ENCODE measurements around the gene EME1.
"Not testable (repeated sequence)": the region's sequence is repeated elsewhere in the genome, so short reads cannot be mapped to it uniquely, and the experiment has no call there.

EME1 gene

DNA sequence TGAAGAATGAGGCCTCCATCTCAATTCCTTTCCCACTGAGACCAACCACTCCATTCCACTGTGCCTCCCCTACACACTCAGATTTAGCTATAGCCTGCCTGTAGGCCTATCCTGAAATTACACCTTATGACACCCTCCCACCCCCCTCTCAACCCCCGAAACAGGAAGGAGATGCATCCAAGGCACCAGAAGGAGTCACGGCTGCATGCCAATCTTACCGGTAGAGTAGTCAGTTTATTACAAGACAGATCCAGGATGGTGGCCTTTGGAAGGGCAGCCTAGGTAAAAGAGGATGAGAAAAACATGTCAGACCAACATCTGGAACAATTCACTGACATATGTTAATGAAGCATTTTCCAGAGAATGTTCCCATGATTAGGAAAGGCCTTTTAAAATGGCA lies 21.7 kb downstream of the EME1 start:
- DNase-seq (ENCODE audit: low spot score): no peak

- DNase-seq (ENCODE audit: low spot score): peak; percentile 38
Observed at GRCh38 chr17:50396261-50397110, 23.5 kb downstream of the EME1 start.

- DNase-seq (ENCODE audit: low spot score): peak; percentile 90
Observed at GRCh38 chr17:50397111-50397918, 24.3 kb downstream of the EME1 start, which contains the start of gene LRRC59. Gene LRRC59, minus strand, starts transcription at chr17:50397523. Its CDS starts 206 bp downstream, at chr17:50397317.

GRCh38 chr17:50397919-50398285 lies 24.9 kb downstream of the EME1 start:
- DNase-seq (ENCODE audit: low spot score): no peak

DNA sequence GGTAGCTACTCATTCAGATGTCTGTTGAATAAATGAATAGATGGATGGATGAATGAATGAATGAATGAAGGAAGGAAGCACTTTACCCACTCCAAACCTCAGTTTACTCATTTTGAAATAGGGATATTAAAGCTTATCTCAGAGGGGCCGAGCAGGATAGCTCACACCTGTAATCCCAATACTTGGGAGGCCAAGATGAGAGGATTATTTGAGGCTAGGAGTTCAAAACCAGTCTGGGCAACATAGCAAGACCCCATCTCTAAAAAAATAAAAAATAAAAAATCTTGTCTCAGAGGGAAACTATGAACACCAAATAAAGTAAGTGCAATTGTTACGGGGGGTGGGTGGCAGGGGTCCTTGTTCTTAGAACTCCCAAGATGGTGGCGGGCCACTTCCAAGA lies 25.6 kb downstream of the EME1 start:
- not testable (repeated sequence) for DNase-seq (ENCODE audit: low spot score)

DNA sequence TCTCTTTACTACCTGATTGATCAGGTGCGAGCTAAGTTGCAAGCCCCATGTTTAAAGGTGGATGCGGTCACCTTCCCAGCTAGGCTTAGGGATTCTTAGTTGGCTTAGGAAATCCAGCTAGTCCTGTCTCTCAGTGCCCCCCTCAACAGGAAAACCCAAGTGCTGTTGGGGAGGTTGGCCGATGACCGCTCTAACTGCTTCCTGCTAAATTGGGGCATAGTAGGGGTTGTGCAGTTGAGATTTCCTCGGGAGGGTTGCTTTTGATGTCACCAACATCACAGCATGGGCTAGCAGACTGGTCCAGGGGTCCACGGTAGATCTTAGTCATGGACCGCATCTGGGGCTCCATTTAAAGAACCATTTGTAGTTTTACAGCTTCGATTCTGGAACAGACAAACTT lies 26.6 kb downstream of the EME1 start:
- DNase-seq (ENCODE audit: low spot score): not testable (repeated sequence)

GRCh38 chr17:50405351-50405750 lies 32.3 kb downstream of the EME1 start:
- DNase-seq (ENCODE audit: low spot score): not testable (repeated sequence)

DNA sequence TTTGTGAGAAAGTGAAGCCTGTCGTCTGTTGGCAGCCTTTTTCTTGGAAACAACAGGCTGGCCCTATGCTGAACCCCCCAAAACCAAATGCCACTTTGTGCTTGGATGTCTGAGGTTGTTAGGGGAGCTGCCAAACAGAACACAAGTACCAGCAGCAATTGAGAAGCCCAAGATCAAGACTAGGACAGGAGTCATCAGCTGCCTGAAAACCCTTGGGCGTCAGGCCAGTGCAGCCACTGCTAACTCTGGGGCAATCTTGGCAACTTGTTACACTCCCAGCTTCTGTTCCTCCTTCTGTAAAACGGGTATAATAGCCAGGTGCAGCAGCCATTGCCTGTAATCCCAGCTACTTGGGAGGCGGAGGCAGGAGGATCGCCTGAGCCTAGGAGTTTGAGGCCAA lies 33.5 kb downstream of the EME1 start:
- no peak for DNase-seq (ENCODE audit: low spot score)

DNA sequence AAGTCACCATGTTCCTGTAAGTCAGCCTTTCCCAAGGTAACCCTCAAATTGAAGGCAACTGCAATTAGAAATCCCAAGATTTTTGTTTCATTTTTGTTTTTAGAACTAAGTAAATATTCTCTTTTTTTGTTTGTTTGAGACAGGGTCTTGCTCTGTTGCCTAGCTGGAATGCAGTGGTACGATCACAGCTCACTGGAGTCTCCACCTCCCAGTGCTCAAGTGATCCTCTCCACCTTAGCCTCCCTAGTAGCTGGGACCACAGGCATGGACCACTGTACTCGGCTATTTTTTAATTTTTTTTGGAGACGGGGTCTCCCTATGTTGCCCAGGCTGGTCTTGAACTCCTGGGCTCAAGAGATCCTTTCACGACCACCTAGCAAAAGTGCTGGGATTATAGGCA lies 34.9 kb downstream of the EME1 start:
- DNase-seq (ENCODE audit: low spot score): no peak

DNA sequence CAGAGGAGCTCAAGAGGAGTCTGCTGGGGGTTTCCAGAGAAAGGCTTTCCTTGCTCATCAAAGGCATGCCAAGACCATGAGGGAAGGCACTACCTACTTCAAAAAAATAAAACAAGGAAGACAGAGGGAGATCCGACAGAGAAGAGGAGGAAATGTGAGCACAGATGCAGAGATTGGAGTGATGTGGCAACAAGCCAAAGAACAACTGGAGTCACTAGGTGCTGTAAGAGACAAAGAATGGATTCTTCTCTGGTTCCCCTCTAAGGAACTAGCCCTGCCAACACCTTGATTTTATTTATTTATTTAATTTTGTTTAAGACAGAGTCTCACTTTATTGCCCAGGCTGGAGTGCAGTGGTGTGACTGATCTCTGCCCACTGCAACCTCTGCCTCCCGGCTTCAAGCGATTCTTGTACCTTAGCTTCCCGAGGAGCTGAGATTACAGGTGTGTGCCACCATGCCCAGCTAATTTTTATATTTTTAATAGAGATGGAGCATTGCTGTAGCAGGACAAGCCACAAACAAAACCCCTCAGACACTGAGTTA lies 39.2 kb downstream of the EME1 start:
- no peak for DNase-seq (ENCODE audit: low spot score)

DNA sequence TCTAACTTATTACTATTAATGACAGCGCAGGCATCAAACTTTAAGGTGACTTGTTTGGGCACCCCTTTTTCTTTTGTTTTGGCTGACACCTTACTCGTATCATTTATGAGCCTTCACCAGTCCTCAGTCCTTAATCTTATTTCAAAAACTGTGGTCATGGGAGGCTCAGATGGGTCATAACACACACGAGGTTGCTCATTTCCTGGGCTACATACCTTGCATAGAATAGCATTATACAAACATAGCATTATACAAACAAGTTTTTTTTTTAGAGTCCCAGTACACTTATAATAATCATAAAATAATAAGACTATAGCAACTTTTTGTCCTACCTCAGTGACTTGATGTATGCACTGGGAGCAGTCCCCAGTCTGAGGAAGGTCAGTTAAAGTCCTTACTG lies 41.8 kb downstream of the EME1 start:
- DNase-seq (ENCODE audit: low spot score): no peak

DNA sequence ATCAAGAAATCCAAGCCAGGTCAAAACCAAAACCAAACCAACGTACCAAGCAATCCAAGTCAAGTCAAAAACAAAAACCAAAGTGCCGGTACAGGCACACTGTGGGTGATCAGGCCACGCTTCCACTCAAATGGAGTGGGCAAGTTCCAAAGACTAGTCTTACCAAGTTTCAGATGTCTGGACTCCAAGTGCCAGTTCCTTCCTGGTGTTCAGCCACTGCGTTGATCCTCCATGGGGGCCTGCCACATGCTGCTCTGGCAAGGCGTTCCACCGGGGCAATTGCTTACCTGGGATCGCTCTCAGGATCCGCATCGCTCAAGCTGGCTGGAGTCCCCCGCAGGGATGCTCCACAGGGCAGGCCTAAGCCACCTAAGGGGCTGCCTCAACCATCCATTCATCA lies 46.5 kb downstream of the EME1 start:
- DNase-seq (ENCODE audit: low spot score): not testable (repeated sequence)

DNA sequence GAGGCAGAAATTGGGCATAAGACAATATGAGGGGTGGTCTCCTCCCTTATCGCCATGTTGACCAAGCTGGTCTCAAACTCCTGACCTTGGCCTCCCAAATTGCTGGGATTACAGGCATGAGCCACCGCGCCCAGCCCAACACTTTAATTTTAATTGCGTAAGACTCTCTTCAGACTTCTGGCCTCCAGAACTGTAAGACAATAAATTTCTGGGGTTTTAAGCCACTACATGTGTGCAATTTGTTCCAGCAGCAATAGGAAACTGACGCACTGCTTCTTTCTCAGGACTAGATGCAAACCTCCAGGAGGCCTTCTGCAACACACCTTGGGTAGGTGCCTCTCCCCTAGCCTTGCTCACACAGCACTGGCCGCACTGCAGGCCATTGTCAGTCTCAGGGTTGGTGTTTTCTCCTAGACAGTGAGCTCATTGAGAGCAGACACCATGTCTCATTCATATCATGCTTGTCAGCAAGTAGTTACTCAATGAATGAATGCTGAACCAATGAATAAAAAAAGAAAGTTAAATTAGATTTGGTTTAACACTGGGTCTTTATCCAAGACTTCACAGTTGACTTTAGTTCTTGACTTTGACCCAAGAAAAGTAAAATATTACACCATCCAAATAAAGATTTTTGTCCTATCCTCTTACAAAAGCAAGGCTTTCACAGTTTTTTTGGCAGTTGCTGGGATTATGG lies 47.5 kb downstream of the EME1 start:
- no peak for DNase-seq (ENCODE audit: low spot score)

DNA sequence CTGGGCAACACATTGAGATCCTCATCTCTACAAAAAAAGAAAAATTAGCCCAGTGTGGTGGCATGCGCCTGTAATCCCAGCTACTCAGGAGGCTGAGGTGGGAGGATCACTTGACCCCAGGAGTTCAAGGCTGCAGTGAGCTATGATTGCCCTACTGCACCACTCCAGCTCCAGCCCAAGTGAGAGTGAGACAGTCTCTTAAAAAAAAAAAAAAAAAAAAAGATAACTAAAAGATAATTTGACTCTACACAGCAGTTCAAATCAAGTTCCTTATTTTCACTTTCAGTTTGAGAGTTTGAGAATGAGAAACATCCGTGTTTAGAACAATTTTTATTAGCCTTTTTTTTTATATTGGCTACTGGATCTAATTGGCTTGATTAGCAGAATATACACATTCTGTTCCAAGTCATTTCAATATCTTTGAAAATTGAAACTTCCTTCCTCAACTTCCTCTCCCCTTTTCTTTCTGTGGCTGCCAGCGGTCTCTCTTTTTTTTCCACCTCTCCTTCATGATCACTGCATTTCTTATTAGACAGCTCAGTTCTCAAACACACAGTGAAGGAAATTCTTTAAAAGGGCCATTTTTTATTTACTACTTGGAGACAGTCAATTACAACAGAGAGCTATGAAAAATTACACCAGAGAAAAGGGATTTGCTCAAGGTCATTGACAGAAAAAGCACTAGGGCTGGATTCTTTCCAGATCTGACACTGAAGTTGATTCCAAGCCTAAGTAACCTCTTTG lies 48.5 kb downstream of the EME1 start:
- DNase-seq (ENCODE audit: low spot score): peak; percentile 66

DNA sequence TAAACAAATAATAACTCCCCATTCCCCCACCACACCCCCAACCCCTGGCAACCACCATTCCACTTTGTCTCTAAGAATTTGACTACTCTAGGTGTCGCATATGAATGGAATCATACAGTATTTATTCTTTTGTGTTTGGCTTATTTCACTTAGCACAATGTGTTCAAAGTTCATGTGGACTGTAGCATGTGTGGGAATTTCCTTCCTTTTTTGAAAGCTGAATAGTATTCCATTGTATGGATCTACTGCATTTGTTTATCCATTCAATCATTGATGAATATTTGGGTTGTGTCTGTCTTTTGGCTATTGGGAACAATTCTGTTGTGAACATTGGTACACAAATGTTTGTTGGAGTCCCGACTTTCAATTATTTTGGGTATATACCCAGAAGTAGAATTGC lies 49.7 kb downstream of the EME1 start:
- DNase-seq (ENCODE audit: low spot score): no peak

DNA sequence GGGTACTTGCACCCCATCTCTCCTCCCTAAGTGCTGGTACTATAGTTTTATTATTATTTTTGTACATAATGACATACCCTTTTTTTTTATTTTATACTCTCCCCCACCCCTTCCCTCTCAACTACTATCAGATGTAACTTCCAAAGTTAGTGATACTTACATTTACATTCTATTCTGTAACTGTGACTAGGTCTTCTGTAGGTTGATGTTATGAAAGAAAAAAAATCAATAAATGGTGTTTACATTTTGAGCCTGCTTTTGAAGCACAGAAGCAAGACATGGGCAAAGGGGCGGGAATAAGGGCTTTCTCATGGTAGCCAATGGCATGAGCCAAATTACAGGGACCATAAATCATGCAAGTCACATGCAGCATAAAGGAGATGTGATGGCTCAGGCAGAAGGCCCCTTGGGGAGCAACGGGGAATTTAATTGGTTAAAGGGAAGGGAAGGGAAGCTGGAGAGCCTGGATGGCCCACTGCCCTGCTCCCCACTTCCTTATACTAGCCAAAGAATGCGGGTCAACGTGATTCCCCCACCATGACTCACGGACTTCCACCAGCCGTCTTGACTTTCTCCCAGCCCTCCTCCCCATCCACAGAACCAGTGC lies 50.6 kb downstream of the EME1 start:
- peak; percentile 20 for DNase-seq (ENCODE audit: low spot score)

DNA sequence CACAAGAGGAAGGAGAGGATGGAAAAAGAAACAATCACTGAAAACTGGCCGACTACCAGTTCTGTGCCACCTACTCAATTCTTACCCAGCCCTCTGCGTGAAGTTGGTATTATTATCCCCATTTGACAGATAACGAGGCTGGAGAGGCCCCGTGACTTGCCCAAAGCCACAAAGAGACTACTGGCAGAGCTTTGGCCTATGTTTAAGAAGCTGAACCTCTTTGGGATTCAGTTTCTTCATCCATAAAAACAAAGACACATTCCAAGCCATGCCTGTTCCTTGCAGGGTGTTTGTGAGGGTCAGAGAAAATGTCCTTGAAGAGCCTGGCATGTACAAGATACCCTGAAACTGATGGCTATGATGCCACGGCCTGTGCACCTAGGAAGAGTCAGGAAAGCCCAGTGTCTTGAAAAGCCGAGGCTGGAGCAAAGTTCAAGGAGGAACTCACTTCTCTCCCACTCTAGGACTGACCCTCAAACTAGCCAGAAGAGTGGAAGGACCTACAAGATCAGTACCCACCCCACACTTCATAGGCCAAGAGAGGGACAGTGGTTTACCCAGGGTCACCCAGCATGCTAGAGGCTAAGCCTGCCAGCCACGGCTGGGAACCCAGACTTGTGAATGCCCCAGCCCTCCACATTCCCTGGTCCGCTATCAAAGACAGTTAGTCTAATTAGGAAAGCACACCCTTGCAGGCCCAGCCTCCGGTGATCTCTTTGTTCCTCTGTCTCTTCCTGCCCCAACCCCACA lies 51.4 kb downstream of the EME1 start:
- DNase-seq (ENCODE audit: low spot score): no peak

DNA sequence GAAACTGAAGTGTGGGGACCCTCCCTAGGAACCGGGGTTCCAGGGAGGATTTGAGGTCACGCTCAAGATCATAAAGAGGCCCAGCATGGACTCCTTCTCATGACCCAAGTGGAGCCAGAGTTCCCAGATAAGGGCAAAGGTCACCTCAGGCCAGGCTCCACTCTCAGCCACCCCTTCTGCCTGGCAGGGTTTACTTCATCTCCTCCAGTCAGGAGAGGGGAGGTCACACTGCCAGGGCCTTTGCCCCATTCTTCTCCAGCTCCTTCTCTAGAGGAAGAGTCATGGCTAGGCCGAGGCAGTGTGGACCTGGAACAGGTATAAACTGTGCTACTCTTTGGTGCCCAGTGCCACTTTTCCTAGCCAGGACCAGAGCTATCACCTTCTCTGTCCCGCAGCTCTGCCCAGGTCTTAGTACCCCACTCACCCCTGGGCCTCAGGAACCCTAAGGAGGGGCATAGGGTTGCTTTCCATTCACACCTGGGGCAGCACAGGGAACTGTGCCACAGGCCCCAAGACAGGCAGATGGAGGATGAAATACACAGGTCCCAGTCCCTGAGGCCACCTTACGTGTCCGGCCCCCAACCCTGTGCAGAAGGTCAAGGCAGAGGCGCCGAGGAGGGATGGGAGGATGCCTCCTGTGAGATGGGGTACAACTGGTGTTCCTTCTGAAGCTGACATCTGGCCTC lies 52.1 kb downstream of the EME1 start:
- DNase-seq (ENCODE audit: low spot score): no peak

DNA sequence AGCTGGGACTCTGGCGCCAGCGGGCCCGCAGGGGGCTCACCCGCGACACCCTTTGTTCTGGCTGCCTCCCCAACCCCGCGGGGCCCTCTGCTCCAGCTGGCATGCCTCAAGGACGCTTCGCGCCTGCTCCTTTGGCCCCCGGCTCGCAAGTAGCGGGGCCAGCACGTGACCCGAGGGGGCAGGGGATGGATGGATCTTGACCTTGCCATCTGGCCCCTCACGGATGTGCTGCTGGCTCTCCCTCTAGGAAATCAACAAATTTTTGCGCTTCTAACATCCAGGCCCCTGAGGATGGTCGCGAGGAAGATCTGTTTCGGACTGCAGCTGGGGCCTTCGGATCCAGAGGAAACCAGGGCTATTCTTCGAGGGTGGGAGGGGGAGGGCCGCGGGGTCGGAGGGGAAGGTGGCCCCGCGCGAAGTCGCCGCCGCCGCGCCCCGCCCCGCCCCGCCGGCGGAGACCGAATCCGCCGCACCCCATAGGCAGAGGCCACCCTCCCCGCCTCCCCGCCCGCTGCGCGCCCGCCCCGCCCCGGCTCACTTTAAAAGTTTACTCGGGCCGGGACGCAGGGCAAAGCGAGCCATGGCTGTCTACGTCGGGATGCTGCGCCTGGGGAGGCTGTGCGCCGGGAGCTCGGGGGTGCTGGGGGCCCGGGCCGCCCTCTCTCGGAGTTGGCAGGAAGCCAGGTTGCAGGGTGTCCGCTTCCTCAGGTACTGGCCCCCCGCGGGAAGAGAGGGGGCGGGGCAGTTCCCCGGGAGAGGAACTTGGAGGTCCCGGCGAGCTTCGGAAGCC lies 52.8 kb downstream of the EME1 start, which contains the start of gene ACSF2:
Gene ACSF2 (plus strand): TSS at position 537 of the 790 bp plus-strand sequence. CDS start 44 bp downstream, at position 581.
- peak; percentile 77 for DNase-seq (ENCODE audit: low spot score)

All from NAMALWA (cell line).